ENCODE measurements around the gene ATP5PD.

The ATP5PD gene

DNA sequence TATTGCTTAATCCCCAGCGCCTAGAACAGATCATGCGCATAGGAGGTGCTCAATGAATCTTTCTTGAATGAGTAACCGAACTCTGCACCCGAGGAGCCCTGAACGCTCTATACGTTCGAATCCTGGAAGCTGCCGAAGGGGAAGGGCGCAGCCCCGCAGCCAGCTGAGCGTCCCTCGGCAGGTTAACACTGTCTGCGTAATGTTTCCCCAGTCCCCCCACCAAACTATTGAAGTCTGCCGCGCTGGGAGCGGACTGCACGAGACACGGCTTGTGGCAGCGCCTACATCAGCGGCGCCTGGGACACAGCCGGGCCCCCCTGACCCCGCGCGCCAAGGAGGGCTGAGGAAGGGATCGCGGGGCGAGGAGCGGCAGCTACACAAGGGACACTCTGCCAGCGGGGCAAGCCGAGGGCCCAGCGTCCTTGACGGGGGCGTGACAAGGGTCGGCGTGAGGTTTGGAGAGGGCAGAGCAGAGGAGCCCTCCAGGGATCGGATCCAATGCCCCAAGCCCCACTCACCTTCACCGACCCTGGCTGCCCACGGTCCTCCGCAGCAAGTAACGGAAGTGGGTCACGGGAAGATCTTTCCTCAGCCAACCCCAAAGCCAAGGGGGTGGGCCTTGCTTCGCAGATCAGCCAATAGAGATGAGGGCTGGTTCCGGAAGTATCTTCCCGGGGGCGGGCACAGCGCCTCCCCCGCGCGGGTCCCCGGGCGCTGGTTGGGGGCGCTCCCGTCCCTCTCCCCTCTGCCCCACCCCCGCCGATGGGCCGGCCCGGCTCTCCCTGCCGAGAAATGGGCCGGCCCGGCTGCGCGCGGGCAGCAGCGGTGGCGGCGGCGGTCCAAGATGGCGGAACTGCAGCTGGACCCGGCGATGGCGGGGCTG is at the start of gene ATP5PD, which contains the start of gene KCTD2:
Gene ATP5PD (minus strand): TSS at position 563 of the 883 bp plus-strand sequence. CDS start 4,319 bp downstream, outside the sequence.
Gene KCTD2 (plus strand): TSS at position 819 of the 883 bp plus-strand sequence. CDS start 26 bp downstream, at position 845.
- in situ Hi-C loops (cut with MboI; ENCODE audit: low sequenced_read_pairs, unreplicated experiment): no loop called here
- TF ChIP-seq, protein P1, sequence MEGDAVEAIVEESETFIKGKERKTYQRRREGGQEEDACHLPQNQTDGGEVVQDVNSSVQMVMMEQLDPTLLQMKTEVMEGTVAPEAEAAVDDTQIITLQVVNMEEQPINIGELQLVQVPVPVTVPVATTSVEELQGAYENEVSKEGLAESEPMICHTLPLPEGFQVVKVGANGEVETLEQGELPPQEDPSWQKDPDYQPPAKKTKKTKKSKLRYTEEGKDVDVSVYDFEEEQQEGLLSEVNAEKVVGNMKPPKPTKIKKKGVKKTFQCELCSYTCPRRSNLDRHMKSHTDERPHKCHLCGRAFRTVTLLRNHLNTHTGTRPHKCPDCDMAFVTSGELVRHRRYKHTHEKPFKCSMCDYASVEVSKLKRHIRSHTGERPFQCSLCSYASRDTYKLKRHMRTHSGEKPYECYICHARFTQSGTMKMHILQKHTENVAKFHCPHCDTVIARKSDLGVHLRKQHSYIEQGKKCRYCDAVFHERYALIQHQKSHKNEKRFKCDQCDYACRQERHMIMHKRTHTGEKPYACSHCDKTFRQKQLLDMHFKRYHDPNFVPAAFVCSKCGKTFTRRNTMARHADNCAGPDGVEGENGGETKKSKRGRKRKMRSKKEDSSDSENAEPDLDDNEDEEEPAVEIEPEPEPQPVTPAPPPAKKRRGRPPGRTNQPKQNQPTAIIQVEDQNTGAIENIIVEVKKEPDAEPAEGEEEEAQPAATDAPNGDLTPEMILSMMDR (IDR thresholded peaks at IDR 0.05; ENCODE audit: borderline replicate concordance, control extremely low read depth, extremely low read depth, insufficient read depth, missing control alignments): no peak

DNA sequence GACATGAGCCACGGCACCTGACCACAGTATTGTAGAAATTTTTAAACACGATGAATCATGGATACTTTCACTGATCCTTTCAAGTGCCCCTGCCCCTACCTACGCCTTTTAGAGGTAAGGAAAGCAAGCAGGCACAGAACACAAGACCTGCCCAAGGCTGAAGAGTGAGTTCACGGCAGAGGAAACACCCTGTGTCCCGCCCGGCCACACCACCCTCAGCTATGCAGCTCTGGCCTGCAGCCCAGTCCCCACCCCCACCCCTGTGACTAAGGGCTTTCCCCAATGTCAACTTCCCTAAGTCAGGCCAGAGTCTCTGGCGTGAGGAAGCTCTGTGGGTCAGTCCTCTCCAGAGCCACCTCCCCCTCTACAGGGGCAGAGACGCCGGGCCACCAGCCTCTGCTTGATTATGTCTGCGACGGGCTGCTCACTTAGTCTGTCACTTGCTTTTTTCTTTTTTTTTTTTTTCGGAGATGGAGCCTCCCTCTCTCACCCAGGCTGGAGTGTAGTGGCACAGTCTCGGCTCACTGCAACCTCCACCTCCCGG is 49.4 kb upstream of the ATP5PD start:
- TF ChIP-seq, protein P1 (IDR thresholded peaks at IDR 0.05; ENCODE audit: borderline replicate concordance, control extremely low read depth, extremely low read depth, insufficient read depth, missing control alignments): no peak
- DNase-seq (ENCODE audit: low spot score): no peak

More for the DNA sequence above, at the start of gene ATP5PD, which contains the start of gene KCTD2:
- peak; percentile 99 for DNase-seq (ENCODE audit: low spot score)

DNA sequence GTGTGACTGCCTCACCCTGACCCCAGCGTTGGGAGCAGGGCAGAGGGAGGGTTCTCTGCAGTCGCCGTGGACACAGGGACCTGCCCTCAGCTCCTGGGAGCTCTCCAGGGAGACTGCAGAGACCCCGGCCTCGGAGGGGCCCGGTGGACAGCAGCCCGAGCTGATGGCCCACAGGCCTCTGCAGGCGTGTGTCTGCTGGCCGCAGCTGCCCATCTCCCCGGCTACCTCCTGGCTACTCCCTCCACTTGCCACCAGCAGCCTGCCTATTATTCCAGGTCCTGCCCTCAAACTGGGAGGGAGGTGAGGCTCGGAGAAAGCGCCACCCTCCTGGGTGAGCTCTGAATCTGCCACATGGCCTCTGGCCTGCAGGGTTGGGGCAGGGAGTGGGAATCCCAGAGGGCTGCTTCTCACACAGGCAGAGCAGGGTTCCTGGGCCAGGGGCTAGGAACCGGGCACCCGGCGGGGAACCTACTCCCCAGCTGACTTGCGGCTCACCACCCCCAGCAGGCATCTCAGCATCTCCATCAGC is 48.2 kb upstream of the ATP5PD start:
- in situ Hi-C loops (cut with MboI; ENCODE audit: low sequenced_read_pairs, unreplicated experiment): no loop called here
- DNase-seq (ENCODE audit: low spot score): no peak
- TF ChIP-seq, protein P1 (IDR thresholded peaks at IDR 0.05; ENCODE audit: borderline replicate concordance, control extremely low read depth, extremely low read depth, insufficient read depth, missing control alignments): no peak

More for the DNA sequence above, 49.4 kb upstream of the ATP5PD start:
- in situ Hi-C loops (cut with MboI; ENCODE audit: low sequenced_read_pairs, unreplicated experiment): no loop called here

DNA sequence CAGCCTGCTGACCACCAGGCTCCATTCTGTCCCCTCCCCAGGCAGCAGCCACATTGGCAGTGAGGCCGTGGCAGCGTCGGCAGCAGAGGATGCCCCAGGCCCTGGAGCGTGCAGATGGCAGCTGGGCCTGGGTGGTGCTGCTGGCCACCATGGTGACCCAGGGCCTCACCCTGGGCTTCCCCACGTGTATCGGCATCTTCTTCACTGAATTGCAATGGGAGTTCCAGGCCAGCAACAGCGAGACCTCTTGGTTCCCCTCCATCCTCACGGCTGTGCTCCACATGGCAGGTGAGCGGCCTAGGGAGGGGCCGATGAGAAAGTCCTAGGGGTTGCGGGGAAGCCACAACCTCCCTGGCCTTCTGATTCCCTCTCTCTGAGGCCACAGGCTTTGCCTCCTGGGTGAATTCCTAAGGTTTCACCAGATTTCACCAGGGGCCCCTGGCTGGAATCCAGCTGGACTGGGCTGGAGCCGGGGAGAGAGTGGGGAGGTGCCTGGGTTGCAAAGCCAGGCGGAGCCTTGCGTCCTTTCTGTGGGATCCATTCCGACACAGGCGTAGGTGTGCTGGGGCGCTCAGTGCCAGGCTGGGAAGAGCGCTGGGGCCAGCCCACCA is 46.9 kb upstream of the ATP5PD start:
- DNase-seq (ENCODE audit: low spot score): no peak

DNA sequence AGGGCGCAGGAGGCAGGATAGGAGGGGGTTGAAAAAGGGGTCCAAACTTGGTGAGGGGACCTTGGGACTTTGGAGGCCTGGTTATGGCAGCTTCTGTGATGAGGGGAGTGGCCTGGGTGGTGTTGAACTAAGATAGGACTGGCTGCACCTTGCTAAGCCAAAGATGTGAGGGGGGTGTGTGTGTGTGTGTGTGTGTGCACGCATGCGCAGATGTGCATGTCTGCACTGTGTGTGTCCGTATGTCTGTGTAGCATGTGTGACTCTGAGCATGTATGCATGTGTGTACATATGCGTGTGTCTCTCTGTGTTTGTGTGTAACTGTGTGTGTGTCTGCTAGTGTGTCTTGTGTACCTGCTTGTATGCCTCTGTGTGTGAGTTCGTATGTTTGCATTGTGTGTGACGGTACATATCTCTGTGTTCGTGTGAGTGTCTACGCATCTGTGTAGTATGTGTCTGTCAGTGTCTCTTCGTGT is 45.1 kb upstream of the ATP5PD start:
- TF ChIP-seq, protein P1 (IDR thresholded peaks at IDR 0.05; ENCODE audit: borderline replicate concordance, control extremely low read depth, extremely low read depth, insufficient read depth, missing control alignments): no peak
- in situ Hi-C loops (cut with MboI; ENCODE audit: low sequenced_read_pairs, unreplicated experiment): no loop called here
- no peak for DNase-seq (ENCODE audit: low spot score)

More for the DNA sequence above, 46.9 kb upstream of the ATP5PD start:
- in situ Hi-C loops (cut with MboI; ENCODE audit: low sequenced_read_pairs, unreplicated experiment): no loop called here
- TF ChIP-seq, protein P1 (IDR thresholded peaks at IDR 0.05; ENCODE audit: borderline replicate concordance, control extremely low read depth, extremely low read depth, insufficient read depth, missing control alignments): no peak
